GM06990 (cell line): ENCODE data around the gene FBLN7.
"Not testable (repeated sequence)": the region's sequence is repeated elsewhere in the genome, so short reads cannot be mapped to it uniquely, and the experiment has no call there.

Experiments
- DNase-seq: peaks from one replicate; pipeline ENCODE4 v3.0.0-alpha.2; 2011; ENCODE audit not compliant: insufficient read length; ENCODE audit errors: extremely low read depth
- H3K27me3 ChIP-seq: replicated peaks from 2 replicates; pipeline ENCODE4 v1.6.0; 2011; ENCODE audit warnings: low read length; ENCODE audit not compliant: control insufficient read depth, insufficient read depth
- H3K36me3 ChIP-seq: 2 replicates; pipeline ENCODE4 v1.5.1; 2011; ENCODE audit warnings: low read length; ENCODE audit not compliant: control insufficient read depth, insufficient read depth
- H3K4me3 ChIP-seq: replicated peaks from 2 replicates; pipeline ENCODE4 v1.5.1; 2011; ENCODE audit warnings: low read depth, mild to moderate bottlenecking, control low read depth, low read length
- CTCF ChIP-seq: IDR thresholded peaks from 2 replicates; pipeline ENCODE4 v1.5.1; 2011; ENCODE audit warnings: low read length, control low read depth, mild to moderate bottlenecking, inconsistent platforms; ENCODE audit not compliant: insufficient read depth, poor library complexity, severe bottlenecking

The FBLN7 gene

GRCh38 chr2:112121682-112122254, 16.4 kb upstream of the FBLN7 start:
- no peak overlapping the region for H3K4me3 ChIP-seq
- 0 out of 2 replicates have a peak, but pooled peaks cover 1% of the 10 kb centered on the region for H3K36me3 ChIP-seq
- TF ChIP-seq CTCF, result peak; percentile 53
- DNase-seq, result peak; percentile 18
- H3K27me3 ChIP-seq, result no peaks in the 10 kb centered on the region

- no peaks in the 10 kb centered on the region for H3K36me3 ChIP-seq
- no peak overlapping the region for H3K4me3 ChIP-seq
- no peaks in the 10 kb centered on the region for H3K27me3 ChIP-seq
- no peak for TF ChIP-seq CTCF
- DNase-seq, result no peak
Observed at GRCh38 chr2:112129060-112129459, 9.1 kb upstream of the FBLN7 start.

- DNase-seq, result no peak
Observed at GRCh38 chr2:112133344-112133743, 4.8 kb upstream of the FBLN7 start.

GRCh38 chr2:112134120-112134519, 4.1 kb upstream of the FBLN7 start:
- TF ChIP-seq CTCF, result no peak
- Histone ChIP-seq H3K36me3 (no peaks in the 10 kb centered on the region), H3K4me3 (no peak overlapping the region), H3K27me3 (no peaks in the 10 kb centered on the region; the same call in 1 of the 2 replicates)
- DNase-seq, result no peak

More at GRCh38 chr2:112133344-112133743, 4.8 kb upstream of the FBLN7 start:
- Histone ChIP-seq H3K27me3 (no peaks in the 10 kb centered on the region; the same call in 1 of the 2 replicates), H3K4me3 (no peak overlapping the region), H3K36me3 (no peaks in the 10 kb centered on the region)
- TF ChIP-seq CTCF, result no peak

GRCh38 chr2:112136096-112136495, 2.1 kb upstream of the FBLN7 start:
- no peak overlapping the region for H3K4me3 ChIP-seq
- no peaks in the 10 kb centered on the region for H3K36me3 ChIP-seq
- no peaks in the 10 kb centered on the region; the same call in 1 of the 2 replicates for H3K27me3 ChIP-seq
- DNase-seq, result no peak
- no peak for TF ChIP-seq CTCF

- no peak for DNase-seq
- peak overlapping the region; percentile 46 for H3K4me3 ChIP-seq
- no peaks in the 10 kb centered on the region; the same call in 1 of the 2 replicates for H3K27me3 ChIP-seq
- no peaks in the 10 kb centered on the region for H3K36me3 ChIP-seq
- no peak for TF ChIP-seq CTCF
Observed at GRCh38 chr2:112137516-112138158, 548 bp upstream of the FBLN7 start.

- not testable (repeated sequence) for DNase-seq, H3K36me3 ChIP-seq, H3K4me3 ChIP-seq, H3K27me3 ChIP-seq
Observed at GRCh38 chr2:112139033-112139614, 939 bp downstream of the FBLN7 start.

GRCh38 chr2:112139661-112140204, 1.5 kb downstream of the FBLN7 start:
- H3K27me3 ChIP-seq, DNase-seq, H3K4me3 ChIP-seq, H3K36me3 ChIP-seq: not testable (repeated sequence)
